HG03520 (cell line): Measurements from ENCODE around the gene MATN1.

Experiments
- ATAC-seq: cut with Tn5 transposase; IDR thresholded peaks from one replicate; pipeline ENCODE4 v1.9.1; 2021; ENCODE audit warnings: mild to moderate bottlenecking, moderate library complexity; ENCODE audit not compliant: unreplicated experiment

MATN1 gene

GRCh38 chr1:30745834-30746208, 22.4 kb upstream of the MATN1 start:
- ATAC-seq: no peak

GRCh38 chr1:30745156-30745833, 21.9 kb upstream of the MATN1 start:
- no peak for ATAC-seq

- no peak for ATAC-seq
Measured at GRCh38 chr1:30744060-30744756, 20.8 kb upstream of the MATN1 start.

DNA sequence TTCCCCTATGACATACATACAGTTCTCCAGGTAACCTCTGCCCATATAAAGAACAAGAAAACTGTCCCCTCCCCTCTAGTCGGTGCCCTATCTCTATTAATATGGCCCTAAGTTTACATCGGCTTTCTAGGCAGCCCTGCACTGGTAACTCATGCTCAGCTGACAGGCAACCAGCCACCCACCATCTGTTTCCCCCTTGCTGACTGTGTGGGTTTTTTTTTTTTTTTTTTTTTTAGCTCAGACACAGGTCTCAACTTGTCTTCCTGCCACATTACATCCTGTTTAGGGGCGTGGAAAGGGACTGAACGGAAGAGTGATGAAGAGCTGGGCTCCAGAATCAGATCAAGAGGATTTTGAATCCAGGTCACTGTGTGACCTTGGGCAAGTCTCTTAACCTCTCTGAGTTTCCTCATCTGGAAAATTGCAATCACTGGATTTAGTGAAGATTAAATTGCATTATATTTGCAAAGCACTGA, 20.2 kb upstream of the MATN1 start:
- ATAC-seq: peak; percentile 30

- ATAC-seq: no peak
Measured at GRCh38 chr1:30742963-30743559, 19.7 kb upstream of the MATN1 start.

GRCh38 chr1:30742300-30742962, 19.0 kb upstream of the MATN1 start:
- ATAC-seq: no peak

DNA sequence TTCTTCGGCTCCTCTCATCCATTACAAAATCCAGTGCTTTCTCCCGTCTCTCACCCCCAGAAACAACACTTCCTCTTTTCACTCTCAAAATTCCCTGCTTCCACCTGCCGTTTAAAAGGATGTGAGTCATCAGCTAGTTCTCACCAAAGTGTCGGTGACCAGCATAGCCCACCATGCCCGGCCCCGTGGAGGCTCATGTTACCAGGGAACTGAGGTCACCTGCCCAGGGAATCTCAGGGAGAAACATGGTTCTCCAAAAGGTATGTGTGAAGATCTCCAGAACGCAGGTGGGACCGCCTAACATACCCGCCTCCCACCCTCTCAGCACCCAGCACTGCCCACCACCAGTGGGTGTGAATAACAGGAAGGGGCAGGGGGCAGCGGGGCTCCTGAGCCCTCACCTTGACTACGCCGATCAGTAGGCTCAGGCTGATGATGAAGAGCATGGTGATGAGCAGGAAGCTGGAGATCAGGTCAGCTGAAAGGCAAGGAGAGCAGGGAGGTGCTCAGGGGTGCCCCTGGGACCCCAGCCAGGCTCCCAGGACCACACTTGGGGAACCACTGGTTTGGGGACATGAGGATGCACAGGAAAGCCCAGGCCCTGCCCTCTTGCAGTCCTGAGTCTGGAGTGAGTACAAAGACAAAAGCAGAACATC, 18.0 kb upstream of the MATN1 start:
- no peak for ATAC-seq

DNA sequence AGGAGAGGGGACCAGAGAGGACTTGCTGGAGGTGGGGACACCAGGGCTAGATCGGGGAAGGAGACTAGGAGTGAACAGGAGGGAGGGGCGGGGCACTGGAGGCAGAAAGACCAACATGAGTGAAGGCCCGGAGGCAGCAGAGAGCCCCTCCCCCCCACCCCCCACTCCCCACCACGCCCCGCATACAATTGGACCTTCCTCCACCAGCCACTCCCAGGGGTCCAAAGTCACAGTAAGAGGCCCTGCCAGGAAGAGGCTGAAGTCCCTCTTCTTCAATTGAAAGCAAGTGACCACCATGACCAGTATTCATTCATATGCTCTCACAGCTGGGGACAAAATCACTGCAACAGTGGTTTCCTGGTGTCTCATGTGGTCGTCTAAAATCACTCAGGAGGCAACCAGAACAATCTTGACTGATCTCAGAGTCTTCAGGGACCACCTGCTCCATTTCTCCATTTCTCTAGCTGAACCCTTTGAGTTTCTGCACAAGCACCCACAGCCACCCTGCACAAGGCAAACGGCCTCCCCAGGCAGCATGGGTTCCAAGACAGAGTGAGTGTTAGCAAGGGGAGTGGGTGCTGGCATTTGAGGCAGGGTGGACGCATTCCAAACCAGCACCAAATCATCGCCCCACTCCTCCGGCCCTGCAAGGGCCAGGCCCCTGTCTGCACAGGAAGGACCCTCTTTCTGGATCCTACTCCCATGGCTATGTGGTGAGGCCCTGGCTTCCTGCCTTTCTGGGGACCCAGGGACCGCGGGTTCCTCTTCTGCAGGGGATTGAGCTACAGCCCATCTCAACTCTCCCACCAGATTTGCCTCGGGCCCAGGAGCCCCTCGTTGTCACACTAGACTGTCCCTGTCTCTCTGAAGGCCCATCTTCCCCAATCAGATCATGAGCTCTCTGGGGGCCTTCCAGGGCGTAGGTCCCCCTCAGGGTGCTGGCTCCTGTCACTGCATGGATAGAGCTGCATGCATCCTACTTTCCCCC, 17.2 kb upstream of the MATN1 start:
- no peak for ATAC-seq

DNA sequence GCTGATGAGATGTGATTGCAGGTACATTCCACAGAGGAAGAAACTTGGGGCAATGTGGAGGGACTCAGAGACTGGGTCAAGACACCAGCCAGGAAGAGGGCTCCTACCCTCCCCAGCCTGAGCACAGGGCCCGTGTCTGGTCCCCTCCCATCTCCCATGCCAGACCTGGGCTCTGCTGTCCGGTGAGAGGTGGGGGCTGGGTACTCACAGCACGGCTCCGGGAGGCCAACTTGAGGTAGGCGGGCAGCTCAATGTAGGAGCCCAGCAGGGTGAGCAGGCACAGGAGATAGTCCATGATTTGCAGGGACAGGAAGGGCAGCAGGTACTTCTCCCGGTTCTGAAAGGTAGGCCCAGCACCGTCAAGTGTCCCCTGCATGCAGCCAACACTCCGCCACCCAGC, 16.2 kb upstream of the MATN1 start:
- ATAC-seq: no peak

- no peak for ATAC-seq
Measured at GRCh38 chr1:30738715-30739559, 15.6 kb upstream of the MATN1 start.

- no peak for ATAC-seq
Measured at GRCh38 chr1:30738040-30738714, 14.8 kb upstream of the MATN1 start.

GRCh38 chr1:30737357-30738039, 14.1 kb upstream of the MATN1 start:
- no peak for ATAC-seq

- ATAC-seq: no peak
Measured at GRCh38 chr1:30735668-30736498, 12.5 kb upstream of the MATN1 start.

DNA sequence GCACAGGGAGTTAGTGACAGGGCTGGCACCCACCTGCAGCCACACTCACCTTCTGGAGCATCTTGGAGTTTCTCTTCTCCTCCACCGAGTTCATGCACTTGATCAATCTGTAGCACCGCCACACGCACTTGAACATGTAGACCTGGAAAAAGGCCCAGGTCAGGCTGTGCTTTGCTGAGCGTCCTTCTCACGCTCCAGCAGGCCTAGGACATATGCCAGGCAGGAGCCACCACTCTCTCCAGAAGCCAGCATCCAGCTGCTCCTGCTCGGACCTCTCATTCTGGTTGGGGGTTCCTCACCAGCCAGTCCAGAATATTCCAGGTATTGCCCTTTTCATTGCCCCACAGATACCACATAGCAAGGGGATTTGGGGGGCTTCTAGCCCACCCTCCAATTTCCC, 11.7 kb upstream of the MATN1 start:
- no peak for ATAC-seq

DNA sequence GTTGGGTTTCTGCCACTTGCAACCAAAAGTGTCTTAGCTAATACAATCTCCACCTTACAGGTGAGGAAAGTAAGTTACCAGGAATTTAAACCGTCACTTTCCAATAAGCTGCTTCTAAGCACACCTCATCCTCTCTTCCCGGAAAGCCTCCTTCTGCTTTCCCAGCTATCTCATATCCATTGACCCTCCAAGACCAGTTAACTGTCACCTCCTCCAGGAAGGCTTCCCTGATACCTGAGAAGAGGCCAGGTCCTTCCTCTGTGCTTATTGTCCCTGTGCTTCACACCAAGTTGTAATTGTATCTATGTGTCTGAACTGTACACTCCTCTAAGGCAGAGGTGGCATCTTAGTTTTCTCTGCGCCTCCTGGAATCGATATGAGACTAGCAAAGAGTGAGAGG, 11.2 kb upstream of the MATN1 start:
- ATAC-seq: no peak

- ATAC-seq: no peak
Measured at GRCh38 chr1:30734106-30734505, 10.7 kb upstream of the MATN1 start.

DNA sequence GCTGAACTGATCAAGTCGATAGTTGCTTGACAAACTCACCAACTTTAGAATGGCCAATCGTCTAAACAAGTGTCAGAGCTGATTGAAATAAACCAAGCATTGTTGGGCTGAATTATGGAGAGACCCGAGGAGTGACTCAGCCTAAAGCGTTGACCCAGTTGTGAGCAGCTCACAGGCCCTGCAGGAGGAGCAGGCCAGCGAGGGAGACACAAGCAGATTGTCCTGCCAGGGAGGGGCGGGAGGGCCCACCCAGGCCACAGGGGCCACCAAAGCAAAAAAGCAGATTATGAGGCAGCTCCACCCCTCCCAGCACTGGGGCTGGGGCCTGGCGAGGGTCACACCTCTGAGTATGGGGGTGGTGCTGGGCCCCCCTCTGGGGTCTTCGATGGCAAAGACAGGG, 10.1 kb upstream of the MATN1 start:
- no peak for ATAC-seq
